GM21390 (cell line): ENCODE results near the gene SCFD1.
A peak's percentile ranks its signal among the peaks of the same experiment; 100 is the strongest.
"Not testable (repeated sequence)": the region's sequence is repeated elsewhere in the genome, so short reads cannot be mapped to it uniquely, and the experiment has no call there.

ENCODE experiments used
- ATAC-seq: cut with Tn5 transposase; IDR thresholded peaks from one replicate; pipeline ENCODE4 v1.9.1; 2021; ENCODE audit not compliant: unreplicated experiment

The SCFD1 gene, protein sequence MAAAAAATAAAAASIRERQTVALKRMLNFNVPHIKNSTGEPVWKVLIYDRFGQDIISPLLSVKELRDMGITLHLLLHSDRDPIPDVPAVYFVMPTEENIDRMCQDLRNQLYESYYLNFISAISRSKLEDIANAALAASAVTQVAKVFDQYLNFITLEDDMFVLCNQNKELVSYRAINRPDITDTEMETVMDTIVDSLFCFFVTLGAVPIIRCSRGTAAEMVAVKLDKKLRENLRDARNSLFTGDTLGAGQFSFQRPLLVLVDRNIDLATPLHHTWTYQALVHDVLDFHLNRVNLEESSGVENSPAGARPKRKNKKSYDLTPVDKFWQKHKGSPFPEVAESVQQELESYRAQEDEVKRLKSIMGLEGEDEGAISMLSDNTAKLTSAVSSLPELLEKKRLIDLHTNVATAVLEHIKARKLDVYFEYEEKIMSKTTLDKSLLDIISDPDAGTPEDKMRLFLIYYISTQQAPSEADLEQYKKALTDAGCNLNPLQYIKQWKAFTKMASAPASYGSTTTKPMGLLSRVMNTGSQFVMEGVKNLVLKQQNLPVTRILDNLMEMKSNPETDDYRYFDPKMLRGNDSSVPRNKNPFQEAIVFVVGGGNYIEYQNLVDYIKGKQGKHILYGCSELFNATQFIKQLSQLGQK

DNA sequence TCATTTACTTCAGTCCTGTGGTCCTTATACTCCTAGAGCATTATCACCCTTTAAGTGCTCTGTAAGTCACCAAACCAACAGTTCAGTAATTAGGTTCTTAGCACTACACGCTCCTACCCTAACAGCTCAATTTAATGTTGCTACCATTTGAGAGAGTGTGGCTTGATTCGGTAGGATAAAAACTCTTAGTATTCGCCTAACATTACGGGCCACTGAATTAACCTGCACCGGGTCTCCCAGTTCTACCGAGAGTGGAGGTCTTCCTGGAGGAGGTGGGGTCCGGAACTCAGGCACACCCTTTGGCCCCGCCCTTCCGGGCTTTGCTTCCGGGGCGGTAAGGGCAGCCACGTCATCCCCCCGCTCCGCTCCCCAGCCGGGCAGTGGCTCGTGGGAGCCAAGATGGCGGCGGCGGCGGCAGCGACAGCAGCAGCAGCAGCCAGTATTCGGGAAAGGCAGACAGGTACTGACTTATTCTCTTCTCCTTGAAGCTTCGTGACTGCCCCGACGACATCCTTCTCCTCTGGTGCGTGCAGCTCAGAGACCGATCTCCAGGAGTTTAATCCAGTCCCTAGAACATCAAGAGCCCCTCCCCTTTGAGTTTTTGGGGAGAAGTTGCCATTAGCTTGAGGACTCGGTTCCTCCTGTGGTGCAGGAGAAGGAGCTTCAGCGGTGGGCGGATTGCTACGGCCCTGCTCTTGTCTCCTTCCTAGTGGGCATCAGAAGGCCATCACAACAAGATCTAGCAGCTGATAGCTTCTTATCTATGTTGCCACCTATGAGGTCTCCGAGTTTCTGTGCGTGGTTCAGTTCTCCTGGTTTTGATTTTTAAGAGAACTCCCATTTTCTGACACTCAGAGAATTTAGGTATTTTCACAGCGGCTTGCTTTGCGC lies at the start of gene SCFD1:
Gene SCFD1 (plus strand): TSS at position 380 of the 891 bp plus-strand sequence. CDS start 20 bp downstream, at position 400.
- ATAC-seq = peak; percentile 88

DNA sequence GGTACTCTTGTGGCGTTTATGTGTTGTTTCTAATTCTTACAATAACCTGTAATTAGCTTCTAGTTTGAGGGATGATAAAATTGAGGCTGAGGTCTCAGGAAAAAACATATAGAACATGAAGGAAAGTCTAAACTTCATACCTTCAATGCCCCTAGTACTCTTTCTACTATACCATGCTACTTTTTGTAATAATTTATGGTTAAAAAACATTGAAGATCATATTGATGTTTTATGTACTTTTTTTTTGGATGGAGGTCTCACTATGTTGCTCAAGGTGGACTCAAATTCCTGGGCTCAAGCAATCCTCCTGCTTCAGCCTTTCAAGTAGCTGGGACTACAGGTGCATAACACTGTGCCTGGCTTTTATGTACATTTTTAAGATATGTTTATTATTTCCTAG lies 49.3 kb upstream of the SCFD1 start:
- ATAC-seq = no peak

DNA sequence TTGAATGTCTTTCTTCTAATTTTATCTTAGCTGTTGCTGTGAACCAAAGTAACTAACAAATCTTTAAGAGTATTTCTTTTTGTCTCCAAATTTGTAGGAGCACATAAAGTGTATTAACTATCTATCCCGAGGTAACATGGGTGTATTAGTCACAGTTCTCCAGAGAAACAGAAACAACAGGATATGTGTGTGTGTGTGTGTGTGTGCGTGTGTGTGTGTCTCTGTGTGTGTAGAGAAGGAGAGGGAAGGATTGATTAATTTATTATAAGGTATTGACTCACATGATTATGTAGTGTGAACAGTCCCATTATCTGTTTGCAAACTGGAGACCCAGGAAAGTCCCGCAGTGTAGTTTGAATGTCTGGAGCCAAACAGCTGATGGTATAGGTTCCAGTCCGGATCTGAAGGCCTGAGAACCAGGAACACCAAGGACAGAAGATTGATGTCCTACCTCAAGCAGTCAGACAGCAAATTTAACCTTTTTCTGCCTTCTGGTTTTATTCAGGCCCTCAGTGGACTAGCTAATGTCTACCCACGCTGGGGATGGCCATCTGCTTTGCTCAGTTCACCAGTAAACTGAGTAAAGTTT lies 48.8 kb upstream of the SCFD1 start:
- no peak for ATAC-seq

DNA sequence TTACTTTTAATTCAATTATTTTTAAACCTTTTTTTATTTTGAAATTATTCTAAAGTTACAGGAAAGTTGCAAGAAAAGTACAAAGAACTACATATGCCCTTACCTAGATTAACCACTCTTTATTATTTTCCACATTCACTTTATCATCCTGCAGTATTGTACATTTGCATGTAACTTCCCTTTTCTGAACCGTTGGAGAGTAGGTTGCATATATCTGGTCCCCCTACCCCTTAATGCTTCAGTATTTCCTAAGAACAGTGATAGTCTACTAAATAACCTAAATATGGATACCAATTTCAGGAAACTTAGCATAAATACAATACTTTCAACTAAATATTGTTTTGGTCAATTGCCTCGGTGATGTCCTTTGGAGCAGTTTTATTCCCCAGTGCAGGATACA lies 48.2 kb upstream of the SCFD1 start:
- ATAC-seq = no peak

DNA sequence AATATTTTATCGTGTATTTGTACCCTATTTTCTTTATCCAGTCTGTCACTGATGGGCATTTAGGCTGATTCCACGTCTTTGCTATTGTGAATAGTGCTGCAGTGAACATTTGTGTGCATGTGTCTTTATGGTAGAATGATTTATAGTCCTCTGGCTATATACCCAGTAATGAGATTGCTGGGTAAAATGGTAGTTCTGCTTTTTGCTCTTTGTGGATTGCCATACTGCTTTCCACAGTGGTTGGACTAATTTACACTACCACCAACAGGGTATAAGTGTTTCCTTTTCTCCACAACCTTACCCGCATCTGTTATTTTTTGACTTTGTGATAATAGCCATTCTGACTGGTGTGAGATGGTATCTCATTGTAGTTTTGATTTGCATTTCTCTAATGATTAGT lies 47.3 kb upstream of the SCFD1 start:
- ATAC-seq = not testable (repeated sequence)

DNA sequence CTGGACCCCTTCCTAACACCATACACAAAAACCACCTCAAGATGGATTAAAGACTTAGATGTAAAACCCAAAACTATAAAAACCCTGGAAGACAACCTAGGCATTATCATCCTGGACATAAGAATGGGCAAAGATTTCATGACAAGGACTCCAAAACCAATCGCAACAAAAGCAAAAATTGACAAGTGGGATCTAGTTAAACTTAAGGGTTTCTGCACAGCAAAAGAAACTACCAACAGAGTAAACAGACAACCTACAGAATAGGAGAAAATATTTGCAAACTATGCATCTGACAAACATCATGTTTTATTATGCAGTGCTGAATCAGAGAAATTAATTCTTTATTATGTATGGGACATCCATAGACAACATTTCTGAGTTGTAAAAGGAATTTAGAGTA lies 45.8 kb upstream of the SCFD1 start:
- ATAC-seq = not testable (repeated sequence)

DNA sequence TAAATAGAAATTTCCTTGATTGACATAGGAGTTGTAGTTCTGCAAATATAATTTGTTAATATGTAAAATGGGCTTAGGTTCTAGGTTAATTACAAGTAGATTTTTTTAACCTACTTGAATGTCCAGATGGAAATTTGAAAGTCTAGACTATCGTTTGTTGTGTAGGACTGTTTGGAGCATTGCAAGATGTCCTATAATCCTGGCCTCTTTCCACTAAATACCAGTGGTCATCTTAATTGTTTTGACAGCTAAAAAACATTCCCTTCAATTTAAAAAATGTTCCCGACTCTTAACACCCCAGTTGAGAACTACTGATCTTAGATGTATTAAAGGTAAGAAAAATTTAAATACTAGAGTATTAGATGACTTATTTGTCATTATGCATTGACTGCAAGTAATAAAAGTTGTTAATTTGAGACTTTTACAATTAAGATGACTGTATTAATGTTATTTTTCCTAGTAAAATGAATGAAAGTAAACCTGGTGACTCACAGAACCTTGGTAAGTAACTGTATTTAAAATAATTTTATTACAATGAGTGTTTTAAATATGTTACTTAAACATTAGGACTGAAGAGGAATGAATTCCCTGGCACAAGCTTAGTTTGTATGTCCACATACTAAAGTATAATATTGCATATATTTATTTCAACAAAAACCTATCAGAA lies 41.4 kb upstream of the SCFD1 start:
- no peak for ATAC-seq

DNA sequence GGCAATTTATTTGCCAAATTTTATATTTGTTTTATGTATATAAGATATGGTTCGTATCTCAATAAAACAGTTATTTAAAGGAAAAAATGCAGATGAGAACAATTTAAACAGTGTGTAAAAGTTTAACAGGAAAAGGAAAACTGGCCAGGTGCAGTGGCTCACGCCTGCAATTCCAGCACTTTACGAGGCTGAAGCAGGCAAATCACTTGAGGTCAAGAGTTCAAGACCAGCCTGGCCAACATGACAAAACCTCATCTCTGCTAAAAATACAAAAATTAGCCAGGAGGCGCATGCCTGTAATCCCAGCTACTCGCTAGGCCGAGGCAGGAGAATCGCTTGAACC lies 40.9 kb upstream of the SCFD1 start:
- no peak for ATAC-seq

DNA sequence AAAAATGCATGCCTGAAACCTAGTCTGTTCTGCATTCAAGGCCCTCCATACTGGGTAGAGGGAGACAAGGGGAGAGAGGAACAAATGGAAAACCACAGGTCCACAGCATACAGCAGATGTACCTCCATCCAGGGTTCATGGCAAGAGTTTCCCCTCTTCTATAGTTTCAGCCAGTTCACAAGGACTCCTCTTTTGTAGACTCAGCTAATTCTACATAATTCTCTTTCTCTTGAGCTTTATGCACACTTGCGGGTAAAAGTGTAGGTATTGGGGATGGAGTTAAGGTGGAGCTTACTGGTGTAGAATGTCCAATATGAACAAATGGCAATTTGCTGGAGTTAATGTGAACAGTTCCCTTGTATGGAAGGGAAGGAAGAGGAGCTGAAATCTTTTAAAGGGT lies 39.7 kb upstream of the SCFD1 start:
- ATAC-seq = no peak

DNA sequence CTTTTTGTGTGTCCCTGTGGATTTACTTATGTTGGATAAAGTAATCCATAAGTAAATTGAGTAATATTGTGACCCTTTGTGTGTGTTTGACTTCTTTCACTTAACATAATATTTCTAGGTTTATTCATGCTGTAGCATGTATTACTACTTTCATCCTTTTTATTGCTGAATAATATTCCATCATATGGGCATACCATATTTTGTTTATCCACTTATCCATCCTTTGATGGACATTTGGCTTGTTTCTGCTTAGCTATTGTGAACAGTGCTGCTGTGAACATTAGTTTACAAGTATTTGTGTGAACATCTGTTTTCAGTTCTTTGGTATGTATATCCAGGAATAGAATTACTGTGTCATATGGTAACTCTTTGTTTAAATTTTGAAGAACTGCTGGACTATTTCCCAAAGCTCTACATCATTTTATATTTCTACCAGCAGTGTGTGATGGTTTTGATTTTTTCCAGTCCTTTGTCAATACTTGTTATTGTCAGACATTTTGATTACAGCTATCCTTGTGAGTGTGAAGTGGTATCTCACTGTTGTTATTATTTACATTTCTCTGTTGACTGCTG lies 38.0 kb upstream of the SCFD1 start:
- no peak for ATAC-seq

DNA sequence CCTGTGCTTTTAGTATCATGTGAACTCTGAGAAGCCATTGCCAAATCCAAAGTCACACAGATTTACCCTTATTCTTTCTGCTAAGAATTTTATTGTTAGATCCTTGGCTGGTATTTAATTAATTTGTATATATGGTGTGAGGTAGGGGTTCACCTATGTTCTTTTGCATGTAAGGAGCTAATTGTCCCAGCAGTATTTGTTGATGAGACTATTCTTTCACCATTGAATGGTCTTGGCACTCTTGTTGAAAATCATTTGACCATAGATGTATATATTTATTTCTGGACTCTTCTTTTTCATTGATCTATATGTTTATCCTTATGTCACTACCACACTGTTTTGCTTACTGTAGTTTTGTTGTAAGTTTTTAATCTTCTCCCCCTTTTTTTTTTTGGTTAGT lies 36.9 kb upstream of the SCFD1 start:
- no peak for ATAC-seq

DNA sequence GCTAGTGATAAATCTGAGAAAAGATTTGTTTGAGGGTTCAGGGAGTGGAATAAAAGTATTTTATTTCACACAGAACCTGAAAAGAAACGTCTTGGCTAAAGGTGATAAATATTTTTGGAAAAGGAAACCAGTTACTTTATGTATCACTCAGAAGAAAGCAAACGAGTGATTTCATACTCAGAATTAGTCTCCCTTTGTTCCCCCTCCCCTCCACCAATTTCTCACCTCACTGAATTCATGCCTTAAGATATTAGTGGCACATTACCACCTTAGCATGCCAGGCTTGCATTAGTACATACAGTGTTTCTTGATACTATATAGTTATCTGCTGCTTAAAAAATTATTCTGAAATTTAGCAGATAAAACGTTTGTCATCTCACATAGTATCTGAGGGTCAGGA lies 35.0 kb upstream of the SCFD1 start:
- ATAC-seq = no peak

DNA sequence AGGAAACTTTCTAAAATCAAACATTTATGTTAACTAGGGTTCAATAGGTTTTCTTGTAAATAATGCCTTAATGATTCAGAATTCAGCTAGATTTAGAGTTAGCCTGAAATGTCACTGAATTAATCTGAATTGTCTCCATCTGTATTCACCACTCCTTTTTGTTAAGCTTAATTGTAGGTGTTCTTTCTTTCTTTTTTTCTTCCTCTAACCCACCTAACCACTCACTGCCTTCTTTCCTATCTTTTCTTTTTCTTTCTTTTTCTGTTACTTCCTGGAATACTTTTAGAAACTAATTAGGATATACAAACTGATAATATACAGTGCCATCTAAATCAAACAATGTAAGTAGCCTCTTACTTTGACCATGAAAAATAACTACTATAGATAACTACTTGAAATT lies 33.2 kb upstream of the SCFD1 start:
- no peak for ATAC-seq

DNA sequence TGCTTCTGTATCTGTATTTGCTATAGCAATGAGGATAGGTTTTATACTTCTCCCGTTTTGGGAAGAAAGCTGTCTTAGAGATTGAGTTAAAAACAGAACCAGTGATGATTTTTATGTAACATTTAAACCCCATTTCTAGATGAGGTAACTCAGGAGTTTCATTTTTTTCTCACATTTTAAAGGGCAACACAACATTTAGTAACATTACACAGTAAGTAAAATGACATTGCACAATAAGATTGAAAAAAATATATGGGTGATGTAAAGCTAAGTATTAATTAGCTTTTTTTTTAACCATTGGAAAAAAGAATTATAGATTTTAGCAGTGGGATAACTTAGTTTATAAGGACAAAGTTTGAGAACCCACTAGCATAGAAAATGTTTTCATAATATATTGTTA lies 25.2 kb upstream of the SCFD1 start:
- no peak for ATAC-seq

DNA sequence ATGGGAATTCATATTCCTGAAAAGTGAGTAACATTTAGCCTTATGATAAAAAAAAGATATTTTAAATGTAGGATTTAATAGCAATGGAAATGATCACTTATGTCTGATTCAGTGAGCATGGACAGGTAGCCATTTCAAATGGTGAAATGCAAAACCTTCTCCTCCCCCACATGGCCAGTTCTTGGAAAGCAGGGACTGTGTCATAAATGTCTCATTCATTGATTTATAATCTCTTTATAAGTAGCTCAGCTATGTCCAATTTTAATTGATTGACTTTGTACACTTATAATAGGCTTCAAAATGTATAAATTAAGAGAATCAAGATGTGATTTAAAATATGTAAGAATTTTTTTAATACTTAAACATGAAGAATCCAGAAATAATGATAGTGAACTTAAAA lies 24.6 kb upstream of the SCFD1 start:
- ATAC-seq = no peak

DNA sequence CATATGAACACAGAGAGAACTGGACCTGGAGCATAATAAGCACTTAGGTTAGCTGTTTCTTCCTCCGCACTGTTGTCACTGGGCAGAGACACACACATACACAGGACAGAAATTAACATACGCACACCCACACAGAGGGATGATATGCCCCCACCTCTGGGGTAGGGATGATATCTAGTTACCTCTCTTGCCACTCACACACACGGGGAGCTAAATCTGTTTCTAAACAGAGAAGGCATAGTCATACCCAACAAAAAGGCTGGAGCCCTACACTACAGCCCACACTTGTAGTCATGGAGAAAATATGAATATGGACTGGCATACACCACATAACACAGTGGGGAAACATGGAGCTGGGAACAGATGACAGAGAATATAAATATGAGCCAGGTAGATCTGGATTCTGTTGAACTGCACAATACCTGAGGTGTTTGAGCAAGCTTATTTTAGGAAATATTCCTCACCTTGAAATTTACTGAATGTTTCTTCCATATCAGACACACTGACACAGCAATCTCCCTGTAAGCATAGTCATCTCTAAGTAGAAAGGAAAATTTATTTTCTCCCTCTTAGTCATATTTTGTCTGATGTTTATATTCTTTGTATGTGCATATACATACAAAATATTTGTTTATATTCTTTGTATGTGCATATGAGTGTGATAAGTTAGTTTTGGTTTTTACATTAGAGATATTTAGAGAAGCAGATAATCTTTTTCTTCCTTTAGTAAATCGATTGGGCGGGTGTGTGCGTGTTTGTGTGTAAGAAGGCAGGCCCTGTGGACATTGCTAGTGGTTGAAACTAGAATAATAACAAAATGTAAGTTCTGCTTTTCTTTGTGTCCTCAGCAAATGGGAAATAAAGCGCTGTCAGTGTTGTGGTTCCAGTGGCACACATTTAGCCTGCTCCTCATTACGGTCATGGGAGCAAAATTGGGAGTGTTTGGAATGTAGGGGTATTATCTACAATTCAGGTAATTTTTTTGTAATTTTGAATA lies 20.9 kb upstream of the SCFD1 start:
- ATAC-seq = no peak

DNA sequence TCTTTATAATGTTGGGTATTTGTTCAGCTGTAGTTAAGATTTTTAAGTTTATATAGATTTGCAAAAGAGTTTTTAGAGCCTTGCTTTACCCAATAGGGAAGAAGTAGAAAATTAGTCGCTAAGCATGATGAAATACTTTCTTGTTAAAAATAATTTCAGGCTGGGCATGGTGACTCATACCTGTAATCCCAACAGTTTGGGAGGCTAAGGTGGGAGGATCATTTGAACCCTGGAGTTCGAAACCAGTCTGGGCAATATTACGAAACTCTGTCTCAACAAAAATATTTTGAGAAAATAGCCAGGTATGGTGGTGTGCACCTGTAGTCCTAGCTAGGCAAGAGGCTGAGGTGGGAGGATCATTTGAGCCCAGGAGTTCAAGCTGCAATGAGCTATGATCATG lies 18.7 kb upstream of the SCFD1 start:
- ATAC-seq = no peak

DNA sequence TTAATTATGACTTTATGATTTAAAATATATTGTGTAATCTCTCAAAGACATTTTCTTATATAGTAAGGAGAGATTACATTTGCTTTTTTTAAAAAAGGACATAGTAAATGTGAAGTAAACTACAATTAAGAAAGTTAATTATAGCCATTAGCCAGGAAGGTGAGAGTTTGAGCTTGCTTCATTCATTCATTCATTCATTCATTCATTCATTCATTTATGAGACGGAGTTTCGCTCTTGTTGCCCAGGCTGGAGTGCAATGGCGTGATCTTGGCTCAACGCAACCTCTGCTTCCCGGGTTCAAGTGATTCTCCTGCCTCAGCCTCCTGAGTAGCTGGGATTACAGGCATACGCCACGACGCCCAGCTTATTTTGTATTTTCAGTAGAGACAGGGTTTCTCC lies 17.4 kb upstream of the SCFD1 start:
- not testable (repeated sequence) for ATAC-seq

DNA sequence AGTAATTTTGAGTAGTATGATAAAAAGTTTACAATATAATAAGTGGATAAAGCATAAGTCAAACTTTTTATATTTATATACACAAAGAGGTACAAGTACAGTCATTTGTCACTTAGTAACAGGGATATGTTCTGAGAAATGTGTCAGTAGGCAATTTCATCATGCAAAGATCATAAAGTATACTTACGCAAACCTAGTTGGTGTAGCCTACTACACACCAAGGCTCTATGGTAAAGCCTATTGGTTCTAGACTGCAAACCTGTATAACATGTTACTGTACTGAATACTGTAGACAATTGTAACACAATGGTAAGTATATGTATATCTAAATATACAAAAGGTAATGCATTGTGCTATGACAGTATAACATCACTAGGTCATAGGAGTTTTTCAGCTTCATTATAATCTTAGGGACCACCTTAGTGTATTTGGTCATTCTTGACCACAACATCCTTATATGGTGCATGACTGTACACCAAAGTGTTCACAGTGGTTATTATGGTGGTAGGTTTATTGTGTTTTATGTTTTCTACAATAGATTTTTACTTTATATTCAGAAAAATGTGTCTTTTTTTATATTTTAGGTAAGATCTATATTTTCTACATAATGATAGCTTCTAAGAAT lies 14.9 kb upstream of the SCFD1 start:
- no peak for ATAC-seq
